ENCODE data around the gene ADAT3. TPM values are rescaled to one million over a fixed set of nuclear protein-coding genes. Genes with fewer than 3 reads are reported as not detected.
"Not testable (repeated sequence)": the region's sequence is repeated elsewhere in the genome, so short reads cannot be mapped to it uniquely, and the experiment has no call there.

Gene ADAT3
- total and polyA plus RNA-seq, 10 donors: 3.2 to 11.0 (median 8.2) TPM

GRCh38 chr19:1883784-1884183 lies 21.4 kb upstream of the ADAT3 start:
- Histone ChIP-seq H3K36me3 (peaks cover 0 to 25% (median 14%) of the 10 kb centered on the region in 6 donors), H3K27ac (peak overlapping the region; percentile 79 to 95 (median 93)), H3K4me1 (peaks cover 33 to 75% (median 58%) of the 10 kb centered on the region in 6 donors), H3K27me3 (replicated peaks in 1 of 7) (no peaks in the 10 kb centered on the region), H3K9me3 (no peaks in the 10 kb centered on the region), H3K4me3 (peak overlapping the region; percentile 68 to 96 (median 88))
- TF ChIP-seq POLR2A (IDR thresholded peaks at IDR 0.05) (no peak), CTCF (IDR thresholded peaks at IDR 0.05 in 8 of 11, conservative IDR thresholded peaks at IDR 0.05 in 3 of 11) (no peak), POLR2AphosphoS5 (IDR thresholded peaks at IDR 0.05) (no peak)
- WGBS, 5 donors: 34 to 42% (median 38%) methylated on average over 8 of the region's 8 CpGs
- intact Hi-C loops (cut with DNase I; ENCODE audit: low total_unique reads): no loop called here
- no peak for DNase-seq

GRCh38 chr19:1884291-1884718 lies 20.9 kb upstream of the ADAT3 start:
- no peaks in the 10 kb centered on the region for H3K27me3 ChIP-seq (replicated peaks in 1 of 7)
- intact Hi-C loops (cut with DNase I; ENCODE audit: low total_unique reads): no loop called here
- H3K9me3 ChIP-seq: no peaks in the 10 kb centered on the region
- no peak for DNase-seq
- H3K27ac ChIP-seq: peak overlapping the region; percentile 79 to 95 (median 93)
- H3K4me3 ChIP-seq: peak overlapping the region; percentile 68 to 96 (median 88)
- peaks cover 0 to 20% (median 10%) of the 10 kb centered on the region in 6 donors for H3K36me3 ChIP-seq
- TF ChIP-seq POLR2AphosphoS5 (IDR thresholded peaks at IDR 0.05) (no peak), POLR2A (IDR thresholded peaks at IDR 0.05) (no peak), CTCF (IDR thresholded peaks at IDR 0.05 in 8 of 11, conservative IDR thresholded peaks at IDR 0.05 in 3 of 11) (no peak)
- 2 to 6% (median 3%) methylated on average over 9 to 11 of the region's 11 CpGs for WGBS, 5 donors
- peaks cover 33 to 72% (median 58%) of the 10 kb centered on the region in 6 donors for H3K4me1 ChIP-seq

GRCh38 chr19:1884719-1885334 lies 20.4 kb upstream of the ADAT3 start:
- Histone ChIP-seq H3K36me3 (peaks cover 0 to 14% (median 10%) of the 10 kb centered on the region in 6 donors), H3K27me3 (replicated peaks in 1 of 7) (no peaks in the 10 kb centered on the region), H3K27ac (peak overlapping the region; percentile 79 to 95 (median 93)), H3K4me3 (peak overlapping the region; percentile 68 to 96 (median 88)), H3K4me1 (peaks cover 33 to 71% (median 58%) of the 10 kb centered on the region in 6 donors), H3K9me3 (no peaks in the 10 kb centered on the region)
- TF ChIP-seq POLR2A (IDR thresholded peaks at IDR 0.05) (no peak), POLR2AphosphoS5 (IDR thresholded peaks at IDR 0.05) (peak in 1 of 3 donors; percentile 12)
- intact Hi-C loops (cut with DNase I; ENCODE audit: low total_unique reads): no loop called here
- WGBS, 5 donors: 0 to 1% (median 1%) methylated on average over 22 to 56 of the region's 56 CpGs
- peak; percentile 90 for DNase-seq

- H3K27ac ChIP-seq: peak within 1 kb of the TSS; percentile 79 to 95 (median 93)
- WGBS, 5 donors: 19 to 33% (median 24%) methylated on average over 28 to 46 of the region's 46 CpGs
- peaks cover 33 to 64% (median 50%) of the 10 kb centered on the region in 6 donors for H3K4me1 ChIP-seq
Observed at GRCh38 chr19:1885398-1886119, 19.6 kb upstream of the ADAT3 start, which contains the start of gene ABHD17A. TSS of gene ABHD17A (minus strand) at chr19:1885496. CDS start at chr19:1881566, 3,930 bp downstream.

GRCh38 chr19:1886360-1886759 lies 18.8 kb upstream of the ADAT3 start:
- WGBS, 5 donors: 93 to 97% (median 95%) methylated on average over 15 of the region's 15 CpGs
- DNase-seq; H3K4me3 ChIP-seq; H3K9me3 ChIP-seq; intact Hi-C loops (cut with DNase I; ENCODE audit: low total_unique reads); H3K36me3 ChIP-seq; H3K27me3 ChIP-seq (replicated peaks in 1 of 7): not testable (repeated sequence)
- H3K4me1 ChIP-seq: peaks cover 28 to 56% (median 44%) of the 10 kb centered on the region in 6 donors
- H3K27ac ChIP-seq: peak overlapping the region in 1 of 8 donors; percentile 95

More at GRCh38 chr19:1885398-1886119, 19.6 kb upstream of the ADAT3 start, which contains the start of gene ABHD17A:
- TF ChIP-seq POLR2AphosphoS5 (IDR thresholded peaks at IDR 0.05): peak; percentile 96 to 98 (median 97)
- peak in 1 of 11 experiments; percentile 12 for TF ChIP-seq CTCF (IDR thresholded peaks at IDR 0.05 in 8 of 11, conservative IDR thresholded peaks at IDR 0.05 in 3 of 11)
- TF ChIP-seq POLR2A (IDR thresholded peaks at IDR 0.05): peak in 2 of 3 donors; percentile 62 to 94
- intact Hi-C loops (cut with DNase I; ENCODE audit: low total_unique reads); H3K27me3 ChIP-seq (replicated peaks in 1 of 7); H3K9me3 ChIP-seq; H3K36me3 ChIP-seq: not testable (repeated sequence)
- peak within 1 kb of the TSS; percentile 68 to 96 (median 88) for H3K4me3 ChIP-seq
- DNase-seq: peak; percentile 99

Data from spleen (tissue), 11 donors.